ENCODE data around the gene LXN.

DNA sequence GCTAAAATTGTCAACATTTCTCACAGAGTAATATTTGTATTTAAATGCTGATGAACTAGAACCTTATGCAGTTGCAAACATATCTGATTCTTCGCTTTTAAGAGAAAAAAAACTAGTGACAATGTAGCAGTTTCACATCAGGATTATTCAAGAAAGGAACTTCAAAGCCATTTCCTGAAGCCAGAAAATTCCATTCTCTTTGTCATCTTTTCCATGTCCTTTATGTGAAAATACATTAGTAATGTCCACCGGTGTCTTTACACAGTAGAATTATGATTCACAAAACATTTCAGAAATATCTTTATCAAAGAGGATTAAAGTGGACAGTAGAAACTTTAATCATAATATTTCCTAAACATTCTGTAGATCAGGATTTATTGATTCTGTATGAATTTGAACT lies 12.7 kb upstream of the LXN start:
- no peak for TF ChIP-seq GATA2 (IDR thresholded peaks at IDR 0.05; ENCODE audit: low read depth, low read length)
- TF ChIP-seq GATA3 (IDR thresholded peaks at IDR 0.05; ENCODE audit: low read depth, low read length) = no peak
